ES-I3 (cell line): Measurements from ENCODE around the gene DNAH11.

Experiments used
- H3K36me3 ChIP-seq: 2 replicates; pipeline ENCODE4 v1.6.1; 2013; ENCODE audit warnings: mild to moderate bottlenecking, low read length, control low read depth, moderate library complexity; ENCODE audit not compliant: insufficient read depth
- H3K4me1 ChIP-seq: 2 replicates; pipeline ENCODE4 v1.6.1; 2013; ENCODE audit warnings: mild to moderate bottlenecking, control low read depth, low read length; ENCODE audit not compliant: insufficient read depth
- H3K9ac ChIP-seq: 2 replicates; pipeline ENCODE4 v1.6.1; 2013; ENCODE audit warnings: low read depth, mild to moderate bottlenecking, low read length, moderate library complexity
- H3K9me3 ChIP-seq: 2 replicates; pipeline ENCODE4 v1.6.1; 2013; ENCODE audit warnings: mild to moderate bottlenecking, low read length, moderate library complexity; ENCODE audit not compliant: control insufficient read depth, insufficient read depth

DNAH11 gene

GRCh38 chr7:21947056-21947455, 404.2 kb downstream of the DNAH11 start:
- Histone ChIP-seq H3K4me1 (peaks cover 27% of the 10 kb centered on the region), H3K9me3 (no peaks in the 10 kb centered on the region), H3K36me3 (no peaks in the 10 kb centered on the region), H3K9ac (no peak overlapping the region; the same call in 1 of the 2 replicates)

- Histone ChIP-seq H3K36me3 (no peaks in the 10 kb centered on the region), H3K9ac (no peak overlapping the region), H3K4me1 (peaks cover 19% of the 10 kb centered on the region), H3K9me3 (no peaks in the 10 kb centered on the region)
These were observed 405.1 kb downstream of the DNAH11 start for GRCh38 chr7:21947946-21948345.

DNA sequence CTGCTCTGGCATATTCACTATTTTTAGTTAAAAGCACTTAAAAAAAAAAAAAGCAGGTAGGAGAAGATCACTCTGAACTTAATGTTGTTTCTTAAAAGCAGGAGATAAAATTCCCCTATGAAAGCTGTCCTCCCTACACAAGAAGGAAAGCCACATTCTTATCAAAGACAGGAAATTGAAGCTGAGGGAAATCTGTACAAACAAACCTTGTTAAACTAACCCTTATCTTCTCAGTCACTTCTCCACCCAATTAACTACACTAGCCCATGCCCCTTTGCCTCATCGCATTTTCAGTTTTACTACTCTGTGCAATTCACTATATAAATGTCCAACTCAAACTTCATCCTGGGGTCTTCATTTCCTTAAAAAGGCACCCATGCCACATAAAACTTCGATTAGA, 405.5 kb downstream of the DNAH11 start:
- Histone ChIP-seq H3K9ac (no peak overlapping the region), H3K4me1 (peaks cover 15% of the 10 kb centered on the region), H3K36me3 (no peaks in the 10 kb centered on the region), H3K9me3 (no peaks in the 10 kb centered on the region)

DNA sequence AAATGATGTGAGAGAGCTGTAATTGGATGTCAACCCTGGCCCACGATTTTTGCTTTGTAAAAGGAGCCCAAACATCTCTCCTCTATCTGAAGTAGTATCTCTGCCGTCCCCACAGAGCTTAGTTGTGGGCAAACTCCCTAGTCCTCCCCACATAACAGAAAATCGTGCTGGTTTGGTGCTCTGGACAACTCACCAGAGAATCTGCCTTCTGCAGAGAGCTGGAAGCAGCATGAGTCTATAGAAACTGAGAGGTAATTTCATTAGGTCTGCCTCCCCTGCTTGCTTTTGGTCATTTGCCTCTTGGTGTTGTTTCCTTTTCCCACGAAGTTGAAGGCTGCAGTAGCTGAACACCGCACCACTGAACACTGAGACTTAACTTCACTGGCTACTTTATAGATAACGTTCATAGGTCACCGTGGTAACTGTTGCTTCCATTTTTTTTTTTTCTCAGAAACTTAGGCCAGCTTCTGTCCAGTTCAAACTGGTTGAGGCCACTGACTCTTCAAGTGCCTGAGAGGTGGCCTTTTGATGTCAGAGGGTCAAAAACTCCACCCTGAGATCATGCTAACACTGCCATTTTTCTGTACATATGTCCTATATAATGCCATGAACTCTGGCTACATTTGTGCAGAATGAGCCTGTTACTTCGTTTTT, 406.2 kb downstream of the DNAH11 start:
- H3K9me3 ChIP-seq = no peaks in the 10 kb centered on the region
- no peaks in the 10 kb centered on the region for H3K36me3 ChIP-seq
- H3K9ac ChIP-seq = no peak overlapping the region
- 0 out of 2 replicates have a peak, but pooled peaks cover 10% of the 10 kb centered on the region for H3K4me1 ChIP-seq
